IMR-90 (cell line): Measurements from ENCODE around the gene TNNI2.

Source experiments
- CEBPB ChIP-seq: IDR thresholded peaks from 2 replicates; pipeline ENCODE4 v1.6.1; 2012; ENCODE audit warnings: low read depth, low read length, improper control_type of control experiment
- CHD1 ChIP-seq: IDR thresholded peaks from 2 replicates; pipeline ENCODE4 v1.6.1; 2012; ENCODE audit warnings: low read depth, low read length, improper control_type of control experiment
- CTCF ChIP-seq: conservative IDR thresholded peaks from 2 replicates; pipeline ENCODE4 v1.5.1; 2012; ENCODE audit warnings: mild to moderate bottlenecking, low read depth, low read length, improper control_type of control experiment
- ELK1 ChIP-seq: fragments of 150-350 bp; IDR thresholded peaks from 2 replicates; pipeline ENCODE4 v1.6.1; 2016; ENCODE audit warnings: low read depth, mild to moderate bottlenecking, low read length, moderate library complexity, borderline replicate concordance
- FOS ChIP-seq: fragments of 150-350 bp; IDR thresholded peaks from 2 replicates; pipeline ENCODE4 v1.6.1; 2016; ENCODE audit warnings: low read depth, low read length
- MXI1 ChIP-seq: IDR thresholded peaks from 2 replicates; pipeline ENCODE4 v1.6.1; 2012; ENCODE audit warnings: low read depth, mild to moderate bottlenecking, low read length, moderate library complexity, borderline replicate concordance
- POLR2A ChIP-seq: IDR thresholded peaks from 2 replicates; pipeline ENCODE4 v1.6.1; 2012; ENCODE audit warnings: mild to moderate bottlenecking, low read depth, low read length
- RAD21 ChIP-seq: IDR thresholded peaks from 2 replicates; pipeline ENCODE4 v1.6.1; 2012; ENCODE audit warnings: low read length, improper control_type of control experiment
- RCOR1 ChIP-seq: IDR thresholded peaks from 2 replicates; pipeline ENCODE4 v1.6.1; 2012; ENCODE audit warnings: mild to moderate bottlenecking, low read length, improper control_type of control experiment; ENCODE audit not compliant: insufficient replicate concordance
- RFX5 ChIP-seq: IDR thresholded peaks from 2 replicates; pipeline ENCODE4 v1.8.0; 2012; ENCODE audit warnings: low read depth, mild to moderate bottlenecking, low read length, moderate library complexity
- TF ChIP-seq, protein P1 (sequence below): fragments of 150-350 bp; IDR thresholded peaks from 2 replicates; pipeline ENCODE4 v1.6.1; 2017; ENCODE audit warnings: mild to moderate bottlenecking, antibody characterized with exemption, low read length, low read depth

DNA sequence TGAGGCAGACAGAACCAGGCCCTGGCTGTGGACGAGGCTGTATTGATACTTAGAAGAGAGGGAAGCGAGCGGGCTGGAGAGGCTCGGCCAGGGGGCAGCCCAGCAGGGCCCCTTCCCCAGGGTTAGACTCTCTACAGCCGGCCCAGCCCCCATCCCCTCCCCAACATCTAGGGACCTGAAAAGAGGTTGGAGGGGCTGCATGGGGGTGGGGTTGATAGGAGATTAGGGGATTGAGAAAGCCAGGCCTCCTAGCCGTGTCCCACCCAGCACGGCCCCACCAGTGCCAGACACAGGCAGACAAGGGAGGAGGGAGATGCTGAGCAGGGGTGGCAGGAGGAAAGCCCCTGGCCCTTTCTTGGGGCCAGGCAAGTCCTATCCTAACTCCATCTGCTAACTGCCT lies 19.8 kb downstream of the TNNI2 start:
- TF ChIP-seq ELK1 (no peak), POLR2A (no peak), CTCF (no peak), CHD1 (no peak), RFX5 (no peak), RCOR1 (no peak), FOS (no peak), CEBPB (no peak), RAD21 (no peak), MXI1 (no peak)
- TF ChIP-seq, protein P1, sequence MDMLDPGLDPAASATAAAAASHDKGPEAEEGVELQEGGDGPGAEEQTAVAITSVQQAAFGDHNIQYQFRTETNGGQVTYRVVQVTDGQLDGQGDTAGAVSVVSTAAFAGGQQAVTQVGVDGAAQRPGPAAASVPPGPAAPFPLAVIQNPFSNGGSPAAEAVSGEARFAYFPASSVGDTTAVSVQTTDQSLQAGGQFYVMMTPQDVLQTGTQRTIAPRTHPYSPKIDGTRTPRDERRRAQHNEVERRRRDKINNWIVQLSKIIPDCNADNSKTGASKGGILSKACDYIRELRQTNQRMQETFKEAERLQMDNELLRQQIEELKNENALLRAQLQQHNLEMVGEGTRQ, result no peak
